IPS-18c (cell line): Measurements from ENCODE around the gene NBPF20.
A peak's percentile ranks its signal among the peaks of the same experiment; 100 is the strongest.
"Not testable (repeated sequence)": the region's sequence is repeated elsewhere in the genome, so short reads cannot be mapped to it uniquely, and the experiment has no call there.

Experiments
- H3K4me3 ChIP-seq: 2 replicates; pipeline ENCODE4 v1.7.0; 2013; ENCODE audit warnings: low read depth, mild to moderate bottlenecking, low read length, moderate library complexity; ENCODE audit not compliant: insufficient read depth
- H3K9me3 ChIP-seq: one replicate; pipeline ENCODE4 v1.6.1; 2013; ENCODE audit warnings: mild to moderate bottlenecking, low read length, moderate library complexity; ENCODE audit not compliant: control insufficient read depth, insufficient read depth

Gene NBPF20, protein sequence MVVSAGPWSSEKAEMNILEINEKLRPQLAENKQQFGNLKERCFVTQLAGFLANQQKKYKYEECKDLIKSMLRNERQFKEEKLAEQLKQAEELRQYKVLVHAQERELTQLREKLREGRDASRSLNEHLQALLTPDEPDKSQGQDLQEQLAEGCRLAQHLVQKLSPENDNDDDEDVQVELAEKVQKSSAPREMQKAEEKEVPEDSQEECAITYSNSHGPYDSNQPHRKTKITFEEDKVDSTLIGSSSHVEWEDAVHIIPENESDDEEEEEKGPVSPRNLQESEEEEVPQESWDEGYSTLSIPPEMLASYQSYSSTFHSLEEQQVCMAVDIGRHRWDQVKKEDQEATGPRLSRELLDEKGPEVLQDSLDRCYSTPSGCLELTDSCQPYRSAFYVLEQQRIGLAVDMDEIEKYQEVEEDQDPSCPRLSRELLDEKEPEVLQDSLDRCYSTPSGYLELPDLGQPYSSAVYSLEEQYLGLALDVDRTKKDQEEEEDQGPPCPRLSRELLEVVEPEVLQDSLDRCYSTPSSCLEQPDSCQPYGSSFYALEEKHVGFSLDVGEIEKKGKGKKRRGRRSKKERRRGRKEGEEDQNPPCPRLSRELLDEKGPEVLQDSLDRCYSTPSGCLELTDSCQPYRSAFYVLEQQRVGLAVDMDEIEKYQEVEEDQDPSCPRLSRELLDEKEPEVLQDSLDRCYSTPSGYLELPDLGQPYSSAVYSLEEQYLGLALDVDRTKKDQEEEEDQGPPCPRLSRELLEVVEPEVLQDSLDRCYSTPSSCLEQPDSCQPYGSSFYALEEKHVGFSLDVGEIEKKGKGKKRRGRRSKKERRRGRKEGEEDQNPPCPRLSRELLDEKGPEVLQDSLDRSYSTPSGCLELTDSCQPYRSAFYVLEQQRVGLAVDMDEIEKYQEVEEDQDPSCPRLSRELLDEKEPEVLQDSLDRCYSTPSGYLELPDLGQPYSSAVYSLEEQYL (N-terminal part only)

DNA sequence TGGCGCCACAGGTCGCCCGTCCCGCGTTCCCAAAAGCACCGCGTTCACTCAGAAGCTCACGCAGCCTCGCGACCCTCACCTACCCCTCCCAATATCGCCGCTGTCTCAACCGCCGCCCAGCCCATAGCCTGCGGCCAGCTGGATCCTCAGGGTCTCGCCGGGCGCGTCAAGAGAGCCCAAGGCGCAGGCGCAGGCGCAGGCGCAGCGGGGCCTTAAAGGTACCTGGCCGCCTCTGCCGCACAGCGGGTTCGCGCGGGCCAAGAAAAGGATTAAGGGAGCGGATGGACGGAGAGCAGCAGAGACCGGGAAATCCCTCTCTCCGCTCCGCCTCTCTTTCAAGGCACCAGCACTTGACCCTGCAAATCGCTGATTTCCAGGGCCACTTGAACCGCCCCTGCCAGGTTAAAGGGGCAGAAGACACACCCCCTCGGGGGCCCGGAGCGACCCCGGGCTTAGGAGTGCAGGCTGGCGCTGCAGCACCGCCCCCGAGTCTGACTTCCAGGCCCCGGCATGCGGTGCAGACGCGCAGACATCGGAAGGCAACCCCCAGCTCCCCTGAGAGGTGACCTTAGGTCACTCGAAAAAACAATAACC lies at the start of gene NBPF20:
Gene NBPF20, minus strand, starts transcription at position 168 of the 594 bp plus-strand sequence. CDS start 20,331 bp downstream, outside the sequence.
- Histone ChIP-seq H3K9me3 (no peaks in the 10 kb centered on the region), H3K4me3 (peak within 1 kb of the TSS; percentile 55)

DNA sequence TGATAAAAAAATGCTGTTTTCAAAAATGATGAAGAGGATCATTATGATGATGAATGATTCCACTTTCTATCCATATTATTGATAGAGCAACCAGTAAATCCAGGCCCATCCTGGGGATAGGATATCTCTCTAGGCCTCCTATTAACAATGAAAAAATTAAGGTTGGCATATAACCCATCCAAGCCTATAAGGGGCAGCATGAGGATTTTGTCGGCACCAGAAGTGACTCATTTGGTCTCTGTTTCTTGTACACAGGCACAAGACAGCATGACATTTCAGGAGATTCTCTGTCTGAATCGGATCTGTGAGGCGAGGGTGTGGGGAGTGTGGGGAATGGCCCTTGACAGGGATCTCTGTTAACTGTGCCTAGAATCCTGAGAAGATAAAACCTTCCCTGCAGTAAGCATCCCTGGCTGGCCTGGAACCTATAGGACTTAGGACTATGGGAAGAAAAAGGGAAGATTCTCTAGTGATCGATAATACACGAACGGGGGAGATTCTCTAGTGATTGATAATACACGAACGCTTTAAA lies 49.5 kb upstream of the NBPF20 start:
- not testable (repeated sequence) for H3K4me3 ChIP-seq, H3K9me3 ChIP-seq

DNA sequence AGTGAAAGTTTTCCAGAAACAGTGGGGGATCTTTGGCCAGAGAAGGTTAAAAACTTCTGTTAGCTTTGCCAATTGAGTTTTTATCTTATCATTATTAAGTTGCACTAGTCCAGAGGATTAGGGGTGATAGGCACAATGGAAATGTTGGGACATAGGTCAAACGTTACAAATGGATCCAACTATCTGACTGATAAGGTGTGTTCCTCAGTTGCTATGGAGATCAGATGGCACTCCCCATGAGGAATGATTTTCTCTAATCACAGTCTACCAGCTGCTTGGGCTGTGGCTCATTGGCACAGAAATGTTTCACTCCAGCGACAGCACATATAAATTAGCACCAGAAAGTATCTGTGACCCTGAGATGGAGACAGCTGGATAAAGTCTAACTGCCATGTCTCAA lies 47.3 kb upstream of the NBPF20 start:
- H3K9me3 ChIP-seq, H3K4me3 ChIP-seq: not testable (repeated sequence)

DNA sequence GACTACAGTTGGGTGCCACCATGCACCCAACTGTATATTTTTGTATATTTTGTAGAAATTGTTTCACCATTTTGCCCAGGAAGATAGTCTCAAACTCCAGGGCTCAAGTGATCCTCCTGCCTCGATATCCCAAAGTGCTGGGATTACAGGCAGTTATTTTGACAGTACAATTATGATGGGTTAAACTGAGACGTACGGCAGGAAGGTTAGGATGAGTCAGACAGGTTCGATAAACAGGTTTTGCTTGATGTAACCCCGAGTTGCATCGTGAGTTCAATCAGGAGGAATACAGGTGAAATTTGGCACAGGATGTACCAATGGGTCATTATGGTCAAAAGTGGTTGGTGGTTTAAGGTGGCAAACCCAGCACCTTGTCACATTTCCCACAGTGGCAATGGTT lies 46.0 kb upstream of the NBPF20 start:
- not testable (repeated sequence) for H3K4me3 ChIP-seq

DNA sequence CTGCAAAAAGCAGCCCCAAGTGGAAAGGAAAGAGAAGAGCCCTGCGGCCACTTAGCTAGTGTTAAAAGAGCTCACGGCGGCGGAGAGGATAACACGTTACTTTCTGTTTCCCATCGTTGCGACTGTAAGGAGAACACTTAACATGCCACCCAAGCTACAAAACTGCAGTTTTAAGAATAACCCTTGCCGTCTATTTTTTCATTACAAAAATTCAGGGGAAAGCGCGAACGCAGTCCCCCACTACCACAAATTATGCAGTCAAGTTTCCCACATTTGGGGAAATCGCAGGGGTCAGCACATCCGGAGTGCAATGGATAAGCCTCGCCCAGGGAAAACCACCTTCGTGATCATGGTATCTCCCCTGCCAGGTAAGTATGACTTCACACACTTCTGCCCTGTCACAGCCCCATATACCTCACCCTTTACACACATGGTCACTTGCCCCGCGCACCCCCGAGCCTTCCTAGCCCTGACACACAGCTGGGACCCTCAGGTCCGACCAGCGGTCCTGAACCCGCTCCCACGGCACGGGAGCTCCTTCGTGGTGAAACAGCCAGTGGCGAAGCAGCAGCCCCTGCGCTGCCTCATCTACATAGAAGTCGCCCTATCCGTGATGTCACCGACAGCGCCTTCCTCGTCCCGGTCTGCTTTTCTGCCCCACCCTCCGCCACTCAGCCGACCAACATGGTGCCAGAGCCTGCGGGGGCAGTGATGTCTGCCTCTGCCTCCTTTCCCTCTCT lies 40.2 kb upstream of the NBPF20 start:
- H3K9me3 ChIP-seq, H3K4me3 ChIP-seq: not testable (repeated sequence)

More for the DNA sequence above, 46.0 kb upstream of the NBPF20 start:
- H3K9me3 ChIP-seq = not testable (repeated sequence)

DNA sequence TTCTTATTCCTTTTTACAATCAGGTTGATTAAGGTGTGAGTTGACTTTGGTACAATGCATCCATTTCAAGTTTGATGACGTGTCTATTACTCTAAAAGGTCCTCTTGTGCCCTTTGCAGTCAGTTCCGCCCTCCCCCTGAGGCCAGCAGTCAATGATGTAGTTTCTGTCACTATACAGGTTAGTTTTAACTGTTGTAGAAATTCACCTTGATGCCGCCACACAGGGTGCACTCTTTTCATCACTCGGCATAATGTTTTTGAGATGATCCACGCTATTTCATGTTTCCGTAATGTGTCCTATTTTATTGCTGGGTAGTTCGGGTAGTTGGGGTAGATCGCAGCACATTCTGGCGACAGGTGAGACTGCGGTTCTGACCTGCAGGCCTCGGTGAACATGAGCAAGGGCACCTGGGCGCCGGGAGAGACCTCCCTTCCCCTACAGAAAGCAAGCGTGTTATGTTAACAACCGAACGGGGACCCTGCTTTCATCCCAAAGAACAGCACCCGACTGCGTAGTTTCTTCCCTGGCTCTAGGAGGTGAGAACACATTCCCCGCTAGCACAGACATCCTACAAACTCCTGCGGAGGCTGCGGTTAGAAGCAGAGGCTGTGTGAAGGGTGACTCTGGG lies 39.4 kb upstream of the NBPF20 start:
- H3K9me3 ChIP-seq, H3K4me3 ChIP-seq: not testable (repeated sequence)

DNA sequence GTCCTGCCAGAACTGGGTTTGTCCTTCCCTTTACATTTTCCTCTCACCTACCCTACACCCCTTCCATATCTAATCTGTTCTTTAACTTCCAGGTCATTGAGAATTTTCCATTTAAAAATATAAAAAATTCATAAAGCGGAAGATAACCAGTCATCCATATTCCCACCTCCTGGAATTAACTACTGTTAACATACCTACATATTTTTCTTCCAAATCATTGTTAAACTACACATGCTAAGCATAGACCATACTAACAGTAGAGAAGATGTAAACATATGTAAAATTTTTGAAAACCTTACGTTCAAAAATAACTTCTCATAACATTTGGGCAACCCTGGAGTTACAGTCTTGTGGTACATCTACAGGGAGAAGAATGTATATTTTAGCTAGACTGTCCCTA lies 38.6 kb upstream of the NBPF20 start:
- not testable (repeated sequence) for H3K9me3 ChIP-seq, H3K4me3 ChIP-seq

DNA sequence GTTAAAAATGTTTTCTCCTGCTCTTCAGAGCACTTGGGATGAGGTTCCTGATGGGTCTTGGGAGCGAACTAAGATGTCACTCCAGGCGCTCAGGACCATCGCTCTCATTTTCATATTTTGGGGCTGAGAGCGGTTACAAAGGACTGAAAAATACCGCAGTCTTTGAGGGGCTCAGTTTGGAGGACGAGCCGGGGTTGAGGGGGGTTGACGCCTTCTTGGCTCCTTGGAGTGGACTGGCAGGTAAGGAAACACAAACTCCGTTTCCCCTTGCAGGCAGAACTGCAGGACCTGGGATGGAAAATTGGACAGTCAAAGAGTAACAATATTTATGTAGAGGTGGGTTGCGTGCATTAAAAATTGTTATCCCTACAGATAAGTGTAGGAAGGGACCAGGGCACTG lies 35.3 kb upstream of the NBPF20 start:
- not testable (repeated sequence) for H3K4me3 ChIP-seq, H3K9me3 ChIP-seq

DNA sequence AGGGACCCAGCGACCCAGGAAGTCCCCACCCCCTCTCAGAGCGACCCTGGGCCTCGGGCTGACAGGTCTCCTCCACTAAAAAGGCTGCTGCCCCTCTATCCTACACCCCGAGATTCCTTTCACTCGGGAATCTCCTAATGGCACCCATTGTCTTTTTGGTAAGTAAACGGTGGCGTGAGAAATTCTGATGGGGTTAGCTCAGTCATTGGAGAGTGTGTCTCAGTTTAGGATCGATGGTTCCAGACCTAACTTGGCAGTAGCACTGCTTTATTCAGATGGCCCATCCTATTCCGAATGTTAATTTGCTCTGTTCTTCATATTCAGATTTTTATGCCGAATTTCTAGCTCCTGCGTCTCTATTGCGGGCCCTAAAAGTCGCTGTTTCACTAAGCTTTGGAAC lies 34.6 kb upstream of the NBPF20 start:
- H3K9me3 ChIP-seq = not testable (repeated sequence)
- peak overlapping the region; percentile 20; the same call in 1 of the 2 replicates for H3K4me3 ChIP-seq

DNA sequence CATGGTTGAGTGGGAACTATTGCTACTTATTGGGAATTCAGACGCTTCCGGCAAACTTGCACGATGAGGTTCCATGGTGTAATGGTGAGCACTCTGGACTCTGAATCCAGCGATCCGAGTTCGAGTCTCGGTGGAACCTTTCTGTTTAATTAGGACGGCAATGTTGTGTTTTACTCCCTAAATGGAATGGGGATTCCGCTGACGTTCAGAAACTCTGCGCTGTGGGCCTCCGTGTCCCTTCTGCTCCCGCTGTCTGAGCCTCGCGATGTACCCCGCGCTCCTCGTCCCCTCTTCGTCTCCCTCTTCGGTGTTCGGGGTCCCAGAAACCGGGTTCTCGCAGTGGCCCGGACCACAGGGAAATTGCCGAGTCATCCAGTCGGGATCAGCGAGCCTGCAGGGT lies 34.2 kb upstream of the NBPF20 start:
- H3K9me3 ChIP-seq, H3K4me3 ChIP-seq: not testable (repeated sequence)

DNA sequence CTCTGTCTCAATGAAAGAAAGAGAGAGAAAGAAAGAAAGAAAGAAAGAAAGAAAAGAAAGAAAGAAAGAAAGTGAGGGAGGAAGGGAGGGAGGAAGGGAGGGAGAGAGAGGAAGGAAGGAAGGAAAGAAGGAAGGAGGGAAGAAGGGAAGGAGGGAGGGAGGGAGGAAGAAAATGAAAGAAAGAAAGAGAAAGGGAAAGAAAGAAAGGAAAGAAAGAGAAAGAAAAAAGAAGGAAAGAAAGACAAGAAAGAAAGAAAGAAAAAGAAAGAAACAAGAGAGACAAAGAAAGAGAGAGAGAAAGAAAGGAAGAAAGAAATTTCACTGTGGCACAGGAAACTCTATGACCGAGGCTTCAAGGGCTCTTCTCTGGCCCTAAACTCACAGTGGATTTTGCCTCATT lies 33.7 kb upstream of the NBPF20 start:
- not testable (repeated sequence) for H3K4me3 ChIP-seq, H3K9me3 ChIP-seq

DNA sequence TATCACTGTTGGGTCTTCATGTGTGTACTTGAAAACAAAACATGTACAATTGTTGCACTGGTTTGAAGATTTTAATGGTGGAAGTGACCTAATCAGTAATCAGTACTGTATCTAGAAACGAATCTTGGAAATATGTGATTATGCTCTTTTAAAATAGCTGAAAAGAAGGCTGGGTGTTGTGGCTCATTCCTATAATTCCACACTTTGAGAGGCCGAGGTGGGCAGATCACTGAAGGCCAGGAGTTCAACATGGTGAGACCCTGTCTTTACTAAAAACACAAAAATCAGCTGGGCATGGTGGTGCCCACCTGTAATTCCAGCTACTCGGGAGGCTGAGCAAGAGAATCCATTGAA lies 29.4 kb upstream of the NBPF20 start:
- not testable (repeated sequence) for H3K9me3 ChIP-seq, H3K4me3 ChIP-seq

DNA sequence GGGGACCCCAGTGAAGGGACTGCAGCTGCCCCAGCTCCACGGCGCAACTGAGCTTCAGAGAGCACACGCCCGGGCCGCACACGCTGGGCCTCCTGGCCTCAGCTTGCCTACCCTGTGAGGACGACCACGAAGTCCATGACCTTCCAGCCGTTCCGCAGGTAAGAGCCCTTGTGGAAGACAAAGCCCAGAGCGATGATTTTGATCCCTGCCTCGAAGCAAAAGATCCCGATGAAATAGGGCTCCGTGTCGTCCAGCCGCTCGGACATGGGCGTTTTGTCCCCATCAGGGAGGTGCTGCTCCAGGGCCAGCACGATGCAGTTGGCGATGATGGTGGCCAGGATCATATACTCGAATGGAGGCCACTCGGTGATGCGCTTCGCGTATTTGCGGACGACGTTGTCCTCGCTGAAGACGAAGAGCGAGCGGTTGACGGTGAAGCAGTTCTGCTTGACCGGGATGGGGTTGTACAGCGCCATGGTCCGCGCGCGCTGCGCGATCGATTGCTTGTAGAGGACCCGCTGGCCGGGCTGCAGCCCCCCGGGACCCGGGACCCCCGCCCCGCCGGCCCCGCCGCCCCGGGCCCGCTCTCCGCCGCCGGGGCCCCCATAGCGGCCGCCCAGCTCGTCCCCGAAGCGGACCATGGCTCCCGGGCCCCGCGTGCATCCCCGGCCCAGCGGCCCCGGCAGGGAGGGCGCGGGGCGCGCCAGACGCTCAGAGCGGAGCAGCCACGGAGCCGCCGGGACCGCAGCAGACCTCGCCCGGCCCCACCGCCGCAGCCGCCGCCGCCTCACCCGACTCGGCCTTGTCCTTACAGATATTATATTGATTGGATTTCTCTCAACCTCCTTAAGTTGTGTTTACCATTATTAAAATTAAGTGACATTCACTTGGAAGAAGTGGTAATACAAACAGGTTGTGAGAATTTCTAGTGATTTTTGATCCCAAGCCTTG lies 28.7 kb upstream of the NBPF20 start:
- H3K4me3 ChIP-seq, H3K9me3 ChIP-seq: not testable (repeated sequence)

DNA sequence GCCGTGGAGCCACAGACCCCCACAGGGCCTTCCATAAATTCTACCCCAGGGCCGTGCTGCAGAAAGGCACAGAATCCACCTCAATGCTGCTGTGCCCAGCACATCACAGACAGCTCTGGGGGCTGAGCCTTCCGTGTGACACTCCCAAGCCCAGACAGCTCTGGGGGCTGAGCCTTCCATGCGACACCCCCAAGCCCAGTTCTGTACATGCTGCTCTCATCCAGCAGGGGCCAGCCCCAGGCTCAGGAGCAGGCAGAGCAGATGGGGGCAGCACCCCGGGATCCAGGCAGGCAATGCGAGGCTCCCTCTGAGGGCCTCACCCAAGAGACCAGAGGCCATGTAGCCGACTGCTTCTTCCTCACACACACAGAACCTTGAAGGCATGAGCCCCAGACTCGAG lies 27.1 kb upstream of the NBPF20 start:
- not testable (repeated sequence) for H3K4me3 ChIP-seq, H3K9me3 ChIP-seq

DNA sequence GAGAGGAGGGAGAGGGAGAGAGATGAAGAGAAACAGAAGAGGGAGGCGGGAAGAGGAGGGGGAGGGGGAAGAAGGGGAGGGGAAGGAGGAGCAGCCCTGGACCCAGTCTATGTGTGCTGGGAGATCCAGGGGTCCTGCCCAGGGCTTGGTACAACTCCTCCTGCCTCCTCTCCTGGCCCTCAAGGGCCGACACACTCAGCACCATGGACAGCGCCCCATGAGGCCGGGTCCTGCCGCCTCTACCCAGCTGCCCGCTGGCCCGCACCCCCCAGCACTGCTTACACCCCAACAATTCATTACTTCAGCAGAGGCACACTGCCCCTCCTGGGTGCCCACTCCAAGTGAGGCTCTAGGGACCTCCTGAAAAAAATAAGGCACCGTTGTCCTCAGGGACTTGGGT lies 26.5 kb upstream of the NBPF20 start:
- H3K9me3 ChIP-seq = not testable (repeated sequence)

DNA sequence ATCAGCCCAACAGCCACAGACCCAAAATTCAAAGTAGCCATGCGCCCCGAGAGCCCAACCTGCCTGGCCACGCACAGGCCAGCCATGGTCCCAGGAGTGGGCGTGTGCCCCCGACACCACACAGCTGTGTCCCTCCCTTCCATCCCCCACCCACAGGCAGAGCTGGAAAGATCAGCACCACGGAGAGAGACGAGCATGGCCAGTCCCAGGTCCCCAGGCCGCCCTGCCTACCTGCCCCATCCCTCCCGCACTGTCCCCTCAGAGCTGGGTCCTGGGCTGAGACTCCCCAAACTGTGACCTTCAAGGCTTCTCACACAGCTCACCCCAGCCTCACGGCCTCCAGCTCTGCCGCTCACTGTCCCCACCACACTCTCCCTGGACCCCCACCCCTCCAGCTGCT lies 19.8 kb upstream of the NBPF20 start:
- H3K4me3 ChIP-seq = not testable (repeated sequence)

More for the DNA sequence above, 26.5 kb upstream of the NBPF20 start:
- not testable (repeated sequence) for H3K4me3 ChIP-seq

More for the DNA sequence above, 19.8 kb upstream of the NBPF20 start:
- not testable (repeated sequence) for H3K9me3 ChIP-seq
